Smooth muscle cell (in vitro differentiated cells): Measurements from ENCODE around the gene SSC5D. TPM values are rescaled to one million over a fixed set of nuclear protein-coding genes. Genes with fewer than 3 reads are reported as not detected.

ENCODE experiments used
- DNase-seq: peaks from one replicate; lab custom pipeline; 2025; ENCODE audit not compliant: unreplicated experiment; lab: John Stamatoyannopoulos, UW
- H2AFZ ChIP-seq: fragments of 200-600 bp; sonication (generic); 2 replicates; pipeline ENCODE4 v1.6.0; 2016; ENCODE audit warnings: antibody characterized with exemption, low read depth, mild to moderate bottlenecking
- H3F3A ChIP-seq: fragments of 200-600 bp; sonication (generic); 2 replicates; pipeline ENCODE4 v1.6.0; 2017; ENCODE audit warnings: antibody characterized with exemption, low read depth
- H3K27ac ChIP-seq: fragments of 200-600 bp; sonication (generic); 2 replicates; pipeline ENCODE4 v1.5.1; 2016; ENCODE audit warnings: low read depth, mild to moderate bottlenecking
- H3K27me3 ChIP-seq: fragments of 200-600 bp; sonication (generic); 2 replicates; pipeline ENCODE4 v1.6.1; 2016; ENCODE audit warnings: low read depth, mild to moderate bottlenecking
- H3K36me3 ChIP-seq: fragments of 200-600 bp; sonication (generic); 2 replicates; pipeline ENCODE4 v1.5.1; 2016; ENCODE audit warnings: low read depth
- H3K4me1 ChIP-seq: fragments of 200-600 bp; sonication (generic); 2 replicates; pipeline ENCODE4 v1.5.1; 2016; ENCODE audit warnings: low read depth
- H3K4me2 ChIP-seq: fragments of 200-600 bp; sonication (generic); 2 replicates; pipeline ENCODE4 v1.6.0; 2016; ENCODE audit warnings: mild to moderate bottlenecking
- H3K4me3 ChIP-seq: fragments of 200-600 bp; sonication (generic); 2 replicates; pipeline ENCODE4 v1.5.1; 2016; ENCODE audit warnings: mild to moderate bottlenecking
- H3K79me2 ChIP-seq: fragments of 200-600 bp; sonication (generic); 2 replicates; pipeline ENCODE4 v1.6.0; 2016; ENCODE audit warnings: low read depth, mild to moderate bottlenecking
- H3K9ac ChIP-seq: fragments of 200-600 bp; sonication (generic); 2 replicates; pipeline ENCODE4 v1.6.0; 2016; ENCODE audit warnings: low read depth
- H3K9me3 ChIP-seq: fragments of 200-600 bp; sonication (generic); replicated peaks from 2 replicates; pipeline ENCODE4 v1.5.1; 2016; ENCODE audit warnings: low read depth
- H4K20me1 ChIP-seq: fragments of 200-600 bp; sonication (generic); 2 replicates; pipeline ENCODE4 v1.6.0; 2016; ENCODE audit warnings: low read depth
- CTCF ChIP-seq: fragments of 200-600 bp; sonication (generic); IDR thresholded peaks from 2 replicates; pipeline ENCODE4 v1.5.1; 2017; ENCODE audit warnings: borderline replicate concordance, mild to moderate bottlenecking, antibody characterized with exemption; ENCODE audit not compliant: insufficient read depth, poor library complexity, severe bottlenecking
- WGBS: methylation state at CpG from one replicate; pipeline ENCODE4 v1.1.7; 2016; ENCODE audit warnings: low lambda C conversion rate; 5-methylcytosine and 5-hydroxymethylcytosine counted together
- polyA plus RNA-seq: library from polyadenylated mRNA; unstranded; fragments of >200 nt; fragmentation: Nextera tagmentation; extraction: Ambion mirVana; gene quantifications from 2 replicates; pipeline ENCODE4 v1.2.1, GENCODE V29; 2016
- total RNA-seq: library from RNA; depleted of rRNA; stranded (reverse); fragments of >200 nt; gene quantifications from 2 replicates; pipeline ENCODE4 v1.2.3, GENCODE V29; 2014

SSC5D gene
- total and polyA plus RNA-seq, 2 experiments from 2014 or later, result 3.8 to 11.2 TPM

- H3K27me3 ChIP-seq, result no peaks in the 10 kb centered on the region
- no peak overlapping the region for H2AFZ ChIP-seq
- H3K36me3 ChIP-seq, result no peaks in the 10 kb centered on the region
- peaks cover 28% of the 10 kb centered on the region for H3K4me1 ChIP-seq
- DNase-seq, result no peak
- no peak overlapping the region for H3K4me2 ChIP-seq
- H4K20me1 ChIP-seq, result no peaks in the 10 kb centered on the region
- peaks cover 12% of the 10 kb centered on the region for H3F3A ChIP-seq
- no peaks in the 10 kb centered on the region for H3K9me3 ChIP-seq
- no peak for TF ChIP-seq CTCF
- H3K79me2 ChIP-seq, result peaks cover 17% of the 10 kb centered on the region
- WGBS, result 96% methylated on average over 18 of the region's 47 CpGs
- H3K4me3 ChIP-seq, result no peak overlapping the region
- no peak overlapping the region for H3K27ac ChIP-seq
- no peak overlapping the region for H3K9ac ChIP-seq
Observed at GRCh38 chr19:55482967-55483705, 5.1 kb upstream of the SSC5D start.

- H3K79me2 ChIP-seq, result peaks cover 11% of the 10 kb centered on the region
- no peak overlapping the region for H2AFZ ChIP-seq
- no peak for TF ChIP-seq CTCF
- peaks cover 12% of the 10 kb centered on the region for H3F3A ChIP-seq
- H3K4me1 ChIP-seq, result peaks cover 28% of the 10 kb centered on the region
- no peak for DNase-seq
- H4K20me1 ChIP-seq, result no peaks in the 10 kb centered on the region
- H3K4me2 ChIP-seq, result peak overlapping the region; percentile 99
- no peaks in the 10 kb centered on the region for H3K27me3 ChIP-seq
- H3K4me3 ChIP-seq, result peak overlapping the region; percentile 85
- H3K27ac ChIP-seq, result peak overlapping the region; percentile 96
- 90% methylated on average over 45 of the region's 46 CpGs for WGBS
- H3K36me3 ChIP-seq, result no peaks in the 10 kb centered on the region
- peak overlapping the region; percentile 96 for H3K9ac ChIP-seq
- H3K9me3 ChIP-seq, result no peaks in the 10 kb centered on the region
Observed at GRCh38 chr19:55483706-55484592, 4.3 kb upstream of the SSC5D start.

DNA sequence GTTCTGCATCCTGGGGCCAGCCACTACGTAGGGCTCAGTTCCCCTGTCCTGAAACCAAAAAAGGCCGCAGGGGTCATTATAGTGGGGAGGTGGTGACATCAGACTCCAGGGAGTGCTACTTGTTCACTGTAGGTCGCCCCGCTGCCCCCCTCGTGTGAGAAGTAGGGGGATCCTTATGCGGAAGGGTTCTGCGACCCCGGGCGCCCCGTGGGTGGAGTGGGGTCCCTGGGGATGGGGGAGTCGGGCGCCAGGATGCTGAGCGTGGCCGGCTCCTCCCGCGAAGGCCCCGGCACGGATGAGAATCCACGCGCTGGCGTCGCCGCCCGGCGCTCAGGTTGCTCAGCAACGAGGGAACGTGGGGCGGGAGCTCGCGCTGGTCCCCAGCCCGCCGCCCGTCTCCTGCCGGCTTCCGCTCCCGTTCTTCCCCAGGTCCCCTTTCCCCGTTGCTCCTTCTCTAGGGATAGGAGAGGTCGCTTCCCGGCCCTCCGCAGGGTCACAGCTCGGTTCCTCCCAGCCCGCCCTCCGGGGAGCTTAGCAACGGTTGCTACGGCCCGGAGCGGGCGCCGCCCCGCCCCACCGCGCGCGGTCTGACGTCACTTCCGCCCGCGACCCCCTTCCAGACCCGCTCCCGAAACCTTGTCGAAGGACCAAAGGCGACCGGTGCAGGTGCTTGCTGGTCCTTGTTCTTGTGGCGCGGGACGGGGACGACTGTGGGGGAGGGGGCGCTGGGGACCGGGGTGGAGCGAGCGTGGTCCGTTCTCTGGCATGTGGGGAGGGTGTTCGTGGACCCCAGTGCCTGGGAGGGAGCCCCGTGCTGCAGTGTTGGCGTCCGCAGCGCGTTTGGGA is 3.4 kb upstream of the SSC5D start, which contains the start of gene NAT14:
NAT14 (plus strand) TSS at position 596 of the 846 bp plus-strand sequence. CDS start 521 bp downstream, outside the sequence.
- no peak within 1 kb of the TSS for H2AFZ ChIP-seq
- H3K27ac ChIP-seq, result peak within 1 kb of the TSS; percentile 96
- no peak for TF ChIP-seq CTCF
- H3K9ac ChIP-seq, result peak within 1 kb of the TSS; percentile 96
- DNase-seq, result peak; percentile 46
- H4K20me1 ChIP-seq, result no peaks in the 10 kb centered on the region
- H3K4me2 ChIP-seq, result peak within 1 kb of the TSS; percentile 99
- peaks cover 7% of the 10 kb centered on the region for H3K79me2 ChIP-seq
- peak within 1 kb of the TSS; percentile 85 for H3K4me3 ChIP-seq
- H3K4me1 ChIP-seq, result peaks cover 32% of the 10 kb centered on the region
- no peaks in the 10 kb centered on the region for H3K27me3 ChIP-seq
- WGBS, result 9% methylated on average over 18 of the region's 78 CpGs
- no peaks in the 10 kb centered on the region for H3K9me3 ChIP-seq
- peaks cover 12% of the 10 kb centered on the region for H3F3A ChIP-seq
- no peaks in the 10 kb centered on the region for H3K36me3 ChIP-seq
